GM19452 (cell line): ENCODE results near the gene PRG2.

Experiments
- ATAC-seq: cut with Tn5 transposase; IDR thresholded peaks from one replicate; pipeline ENCODE4 v1.9.1; 2021; ENCODE audit not compliant: unreplicated experiment

The PRG2 gene

DNA sequence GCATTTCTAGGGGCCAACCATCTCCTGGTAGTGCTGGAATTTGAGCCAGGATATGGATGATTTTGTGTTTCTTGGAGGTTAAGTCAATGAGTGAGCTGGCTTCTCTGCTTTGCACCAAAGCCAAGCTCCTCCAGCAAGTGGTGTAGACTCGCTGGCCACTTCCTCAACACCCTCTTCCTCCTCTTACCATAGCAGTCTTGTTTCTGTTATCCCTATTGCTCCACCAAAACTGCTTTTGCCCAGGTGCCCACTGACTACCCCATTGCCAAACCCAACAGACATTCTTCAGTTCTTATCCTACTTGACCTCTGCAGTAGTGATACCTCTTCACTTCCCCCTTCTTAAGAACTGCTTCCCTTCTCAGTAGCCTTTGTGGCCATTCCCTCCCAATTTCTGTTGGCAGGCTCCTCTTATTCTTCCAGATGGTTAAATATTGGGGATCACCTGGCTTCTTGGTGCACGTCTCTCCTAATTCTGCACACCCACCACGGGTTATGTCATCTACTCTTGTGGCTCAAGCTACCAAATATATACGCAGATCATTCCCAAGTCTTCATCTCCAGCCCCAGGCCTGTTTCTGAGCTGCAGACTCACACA is 7.0 kb upstream of the PRG2 start:
- no peak for ATAC-seq

GRCh38 chr11:57396744-57397143 is 6.3 kb upstream of the PRG2 start:
- ATAC-seq = no peak

DNA sequence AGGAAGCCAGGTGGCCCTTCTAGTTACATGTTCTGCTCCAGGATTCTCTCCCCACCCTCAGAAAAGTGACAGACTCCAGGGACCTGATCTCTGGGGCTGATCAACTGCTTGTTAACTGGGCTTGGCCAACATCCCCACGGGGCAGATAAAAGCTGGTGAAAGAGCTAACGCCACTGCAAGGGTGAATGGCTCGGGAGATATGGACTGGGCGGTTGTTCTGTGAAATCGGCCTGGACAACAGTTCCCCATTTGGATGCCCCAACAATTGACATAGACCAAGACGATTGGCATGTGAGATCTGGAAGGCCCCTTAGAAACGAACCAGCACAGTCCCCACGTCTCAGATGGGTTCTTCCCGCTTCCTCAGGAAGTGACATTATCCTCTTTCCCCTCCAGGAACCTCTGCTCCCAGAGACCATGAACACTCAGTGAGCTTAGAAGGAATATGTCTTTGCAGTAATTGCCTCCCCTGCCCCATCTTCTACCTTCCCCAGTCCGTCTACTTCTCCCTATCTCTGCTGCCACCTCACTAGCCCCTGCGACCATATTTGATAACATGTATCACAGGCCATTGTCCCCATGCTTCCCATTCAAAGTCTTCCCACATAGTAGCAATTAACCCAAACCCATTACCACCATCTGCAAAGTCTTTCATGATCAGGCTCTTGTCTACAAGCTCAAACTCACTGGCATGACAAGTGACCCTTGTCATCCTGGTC is 5.6 kb upstream of the PRG2 start:
- ATAC-seq = no peak

GRCh38 chr11:57394203-57394965 is 3.9 kb upstream of the PRG2 start:
- no peak for ATAC-seq

DNA sequence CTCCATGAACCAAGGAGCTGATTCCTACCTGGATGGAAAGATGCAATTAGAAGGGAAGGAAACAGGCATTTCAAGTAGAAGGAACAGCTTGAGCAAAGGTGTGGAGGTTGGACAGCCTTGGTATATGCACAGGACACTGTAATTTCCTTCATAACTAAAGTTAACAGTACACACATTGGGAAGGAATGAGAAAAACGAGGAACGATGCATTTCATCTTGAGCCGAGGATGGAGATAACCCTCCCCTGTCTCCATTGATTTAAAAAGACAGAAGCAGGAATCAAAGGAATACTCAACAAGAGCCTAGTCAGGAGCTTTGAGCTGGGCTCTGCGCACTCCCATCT is 2.3 kb upstream of the PRG2 start:
- no peak for ATAC-seq

DNA sequence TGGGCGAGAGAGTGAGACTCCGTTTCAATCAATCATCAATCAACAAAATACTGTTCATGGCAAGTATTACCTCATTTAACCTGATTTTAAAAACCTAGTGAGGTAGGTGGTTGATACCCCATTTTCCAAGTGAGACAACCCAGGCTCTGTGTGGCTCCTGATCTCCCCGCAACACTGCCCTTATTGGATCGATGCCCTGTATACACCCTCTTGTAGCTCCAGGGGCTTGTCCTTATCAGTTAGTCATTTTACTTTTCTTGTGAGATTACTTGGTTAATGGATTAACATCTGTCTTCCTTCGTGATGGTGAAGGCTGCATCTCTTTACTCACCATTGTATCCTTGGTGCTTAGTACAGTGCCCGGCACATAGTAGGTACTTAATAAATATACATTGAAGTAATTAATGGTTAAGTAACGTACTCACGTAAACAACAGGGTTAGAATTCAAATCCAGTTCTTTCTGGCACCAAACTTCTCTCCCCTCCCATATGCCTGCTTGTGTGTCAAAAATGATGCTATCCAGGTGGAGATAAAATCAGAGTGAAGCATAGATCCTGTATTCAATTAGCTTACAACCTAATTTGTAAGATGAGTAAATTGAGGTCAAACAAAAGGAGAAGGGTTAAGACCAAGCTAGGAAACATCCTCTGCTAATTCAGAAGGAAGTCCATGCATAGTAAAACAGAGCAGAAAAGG is 1.8 kb upstream of the PRG2 start:
- ATAC-seq = no peak

GRCh38 chr11:57391539-57391938 is 1.1 kb upstream of the PRG2 start:
- no peak for ATAC-seq

- no peak for ATAC-seq
Observed at GRCh38 chr11:57391111-57391510, 661 bp upstream of the PRG2 start.

GRCh38 chr11:57387289-57388030 is 3.0 kb downstream of the PRG2 start:
- no peak for ATAC-seq

GRCh38 chr11:57386178-57386940 is 4.1 kb downstream of the PRG2 start:
- no peak for ATAC-seq

GRCh38 chr11:57380975-57381374 is 9.5 kb downstream of the PRG2 start, which contains the start of gene PRG3:
TSS of gene PRG3 (minus strand) at chr11:57381150. CDS start at chr11:57380708, 442 bp downstream.
- ATAC-seq = no peak

- ATAC-seq = no peak
Observed at GRCh38 chr11:57379732-57380131, 10.7 kb downstream of the PRG2 start.

GRCh38 chr11:57378186-57378585 is 12.3 kb downstream of the PRG2 start:
- no peak for ATAC-seq

DNA sequence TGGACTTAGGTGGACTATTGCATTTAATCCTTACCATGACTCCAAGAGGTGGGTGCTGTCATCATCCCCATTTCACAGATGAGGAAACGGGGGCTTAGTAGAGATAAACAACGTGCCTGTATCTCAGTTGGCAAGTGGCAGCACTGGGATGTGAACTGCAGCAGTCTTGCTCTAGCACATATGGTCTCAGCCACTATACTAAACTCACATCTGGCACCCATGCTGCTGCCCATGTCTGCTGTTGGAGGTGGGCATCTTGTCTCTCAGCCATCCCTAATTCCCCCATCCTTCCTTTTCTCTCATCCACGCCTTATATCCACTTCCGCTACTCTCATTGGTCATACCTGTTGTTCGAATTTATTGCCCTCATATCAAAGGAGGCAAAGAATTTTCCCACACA is 13.3 kb downstream of the PRG2 start:
- no peak for ATAC-seq

- ATAC-seq = no peak
Observed at GRCh38 chr11:57376095-57377090, 14.1 kb downstream of the PRG2 start.

DNA sequence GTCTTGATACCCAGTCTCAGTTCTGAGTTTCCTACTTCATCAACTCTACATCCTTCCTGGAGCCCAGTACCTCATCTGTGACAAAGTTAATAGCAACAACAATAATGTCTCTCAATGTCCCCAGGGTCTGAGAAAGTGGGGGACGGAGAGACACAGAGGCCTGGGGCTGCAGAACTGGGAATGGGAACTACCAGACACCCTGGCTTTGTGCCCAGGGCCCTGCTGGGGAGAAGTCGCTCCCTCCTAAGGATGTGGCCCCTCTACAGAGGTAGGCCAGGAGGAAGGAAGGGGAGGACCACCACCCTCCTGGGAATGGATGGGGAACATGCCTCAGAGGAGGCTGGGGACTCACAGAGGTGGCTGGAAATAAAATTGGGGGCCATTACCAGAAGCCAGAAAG is 15.0 kb downstream of the PRG2 start:
- no peak for ATAC-seq

DNA sequence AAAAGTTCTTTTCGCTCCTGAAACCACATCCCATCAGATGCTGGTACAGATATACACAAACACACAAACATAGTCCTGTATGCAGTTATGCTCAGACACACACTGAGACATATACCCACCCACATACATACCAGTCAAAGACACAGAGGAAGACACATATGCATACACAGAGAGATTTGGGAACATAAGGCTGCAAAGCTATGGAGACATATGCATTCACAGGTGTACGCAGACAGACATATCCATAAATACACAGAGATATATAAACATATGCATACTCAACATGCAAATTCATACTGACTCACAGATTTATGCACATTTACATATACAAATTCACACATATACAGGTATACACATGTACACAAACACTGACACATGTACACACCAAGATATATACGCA is 15.5 kb downstream of the PRG2 start:
- ATAC-seq = no peak

DNA sequence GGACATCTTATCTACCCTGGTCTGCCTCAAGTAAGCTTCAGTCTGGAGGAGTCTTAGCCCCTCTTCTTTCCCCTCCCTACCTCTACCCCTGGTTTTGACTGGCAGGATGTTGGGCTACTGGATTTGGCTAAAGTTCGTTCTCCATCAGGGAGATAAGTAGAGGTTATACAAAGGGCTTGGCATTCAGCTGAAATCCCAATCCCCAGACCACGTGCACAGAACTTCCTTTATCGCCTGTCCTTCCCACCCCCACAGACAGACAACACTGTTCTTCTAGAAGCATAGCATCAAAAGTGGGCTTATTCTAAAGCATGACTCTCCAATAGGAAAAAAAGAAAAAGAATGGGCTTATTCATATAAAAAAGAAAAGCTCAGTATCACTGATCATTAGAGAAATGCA is 17.3 kb downstream of the PRG2 start:
- no peak for ATAC-seq

DNA sequence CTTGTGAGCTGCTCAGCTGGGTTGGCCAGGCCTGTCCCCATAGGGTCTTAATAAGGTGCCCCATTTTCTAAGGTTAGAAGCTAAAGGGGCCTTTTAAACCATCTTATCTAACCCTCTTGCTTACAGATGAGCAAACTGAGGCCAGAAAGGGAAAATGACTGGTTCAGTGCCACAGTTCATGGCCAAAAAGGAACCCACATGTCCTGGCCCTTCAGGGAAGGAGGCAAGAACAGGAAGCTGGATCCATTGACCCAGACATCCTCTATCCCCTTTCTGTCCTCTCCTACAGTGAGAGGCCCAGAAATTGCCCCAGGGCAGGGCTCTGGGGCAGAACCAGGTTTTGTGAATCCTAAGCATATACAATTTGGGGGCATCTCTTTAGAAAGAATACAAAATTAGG is 19.5 kb downstream of the PRG2 start:
- ATAC-seq = no peak
